ENCODE measurements around the gene MUC20.
"Not testable (repeated sequence)": the region's sequence is repeated elsewhere in the genome, so short reads cannot be mapped to it uniquely, and the experiment has no call there.

MUC20 gene, protein sequence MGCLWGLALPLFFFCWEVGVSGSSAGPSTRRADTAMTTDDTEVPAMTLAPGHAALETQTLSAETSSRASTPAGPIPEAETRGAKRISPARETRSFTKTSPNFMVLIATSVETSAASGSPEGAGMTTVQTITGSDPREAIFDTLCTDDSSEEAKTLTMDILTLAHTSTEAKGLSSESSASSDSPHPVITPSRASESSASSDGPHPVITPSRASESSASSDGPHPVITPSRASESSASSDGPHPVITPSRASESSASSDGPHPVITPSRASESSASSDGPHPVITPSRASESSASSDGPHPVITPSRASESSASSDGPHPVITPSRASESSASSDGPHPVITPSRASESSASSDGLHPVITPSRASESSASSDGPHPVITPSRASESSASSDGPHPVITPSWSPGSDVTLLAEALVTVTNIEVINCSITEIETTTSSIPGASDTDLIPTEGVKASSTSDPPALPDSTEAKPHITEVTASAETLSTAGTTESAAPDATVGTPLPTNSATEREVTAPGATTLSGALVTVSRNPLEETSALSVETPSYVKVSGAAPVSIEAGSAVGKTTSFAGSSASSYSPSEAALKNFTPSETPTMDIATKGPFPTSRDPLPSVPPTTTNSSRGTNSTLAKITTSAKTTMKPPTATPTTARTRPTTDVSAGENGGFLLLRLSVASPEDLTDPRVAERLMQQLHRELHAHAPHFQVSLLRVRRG

DNA sequence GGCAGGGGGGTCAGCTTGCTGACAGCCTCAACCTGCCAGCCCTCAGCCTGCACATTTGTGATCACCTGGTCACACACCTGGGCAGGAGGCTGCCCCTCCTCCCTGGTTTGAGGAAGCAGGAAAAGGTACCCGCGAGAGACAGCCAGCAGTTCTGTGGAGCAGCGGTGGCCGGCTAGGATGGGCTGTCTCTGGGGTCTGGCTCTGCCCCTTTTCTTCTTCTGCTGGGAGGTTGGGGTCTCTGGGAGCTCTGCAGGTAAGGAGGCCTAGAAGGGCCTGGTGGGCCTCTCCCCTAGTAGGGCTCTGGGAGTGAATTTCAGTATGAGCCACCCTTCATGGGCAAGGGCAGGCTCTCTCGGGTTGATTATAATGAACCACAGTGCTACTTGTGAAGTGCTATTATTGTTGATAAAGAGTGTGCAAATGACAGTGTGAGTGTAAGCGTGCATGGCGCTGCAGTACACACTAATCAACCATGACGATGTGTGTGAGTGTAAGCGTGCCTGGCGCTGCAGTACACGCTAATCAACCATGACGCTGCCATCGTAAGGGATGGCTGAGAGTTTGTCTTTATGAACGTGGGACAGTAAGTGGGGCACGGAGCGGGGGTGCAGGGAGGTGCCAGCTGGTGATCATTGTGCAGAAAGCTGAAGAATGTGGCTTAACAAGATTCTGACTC is at the start of gene MUC20:
TSS of gene MUC20 (plus strand) at position 148 of the 676 bp plus-strand sequence. CDS start at position 178, 30 bp downstream.
- DNase-seq (ENCODE audit: low read depth in 2 of 2); H3K4me3 ChIP-seq (replicated peaks in 1 of 2; ENCODE audit: low read depth in 2 of 2, low read length in 2 of 2): not testable (repeated sequence)

DNA sequence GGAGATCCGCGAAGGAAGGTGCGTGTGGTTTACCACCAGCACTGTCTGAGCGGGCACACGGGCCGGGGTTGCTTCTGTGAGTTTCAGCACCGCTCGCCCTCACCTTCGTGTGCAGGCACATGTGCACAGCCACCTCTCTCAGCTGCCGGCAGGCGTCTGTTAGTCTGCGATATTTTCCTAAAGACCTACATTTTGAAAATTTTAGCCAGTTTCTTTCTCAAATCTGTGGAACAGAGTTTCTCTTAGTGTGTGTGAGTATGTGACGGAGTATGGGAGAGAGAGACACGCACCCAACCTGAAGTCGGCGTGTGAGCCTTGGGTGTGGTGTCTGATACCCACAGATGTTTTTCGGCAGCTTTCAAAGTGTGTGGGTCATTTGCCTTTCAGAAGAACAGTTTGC is 49.5 kb upstream of the MUC20 start:
- H3K4me3 ChIP-seq (replicated peaks in 1 of 2; ENCODE audit: low read depth in 2 of 2, low read length in 2 of 2); DNase-seq (ENCODE audit: low read depth in 2 of 2): not testable (repeated sequence)

DNA sequence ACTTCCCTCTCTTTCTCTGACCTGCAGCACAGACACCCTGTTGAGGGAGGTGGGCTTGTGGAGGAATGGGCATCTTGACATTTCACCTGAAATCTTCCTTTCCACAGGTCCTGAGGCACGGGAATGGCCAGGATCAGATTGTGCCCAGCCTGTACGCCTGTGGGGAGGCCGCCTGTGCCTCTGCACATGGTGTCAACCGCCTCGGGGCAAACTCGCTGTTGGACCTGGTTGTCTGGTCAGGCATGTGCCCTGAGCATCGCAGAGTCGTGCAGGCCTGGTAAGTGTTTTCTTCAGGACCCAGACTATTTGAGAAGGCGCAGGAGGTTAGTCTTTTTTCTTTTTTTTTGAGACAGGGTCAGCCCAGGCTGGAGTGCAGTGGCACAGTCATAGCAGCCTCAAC is 47.1 kb upstream of the MUC20 start:
- not testable (repeated sequence) for DNase-seq (ENCODE audit: low read depth in 2 of 2); H3K4me3 ChIP-seq (replicated peaks in 1 of 2; ENCODE audit: low read depth in 2 of 2, low read length in 2 of 2)

DNA sequence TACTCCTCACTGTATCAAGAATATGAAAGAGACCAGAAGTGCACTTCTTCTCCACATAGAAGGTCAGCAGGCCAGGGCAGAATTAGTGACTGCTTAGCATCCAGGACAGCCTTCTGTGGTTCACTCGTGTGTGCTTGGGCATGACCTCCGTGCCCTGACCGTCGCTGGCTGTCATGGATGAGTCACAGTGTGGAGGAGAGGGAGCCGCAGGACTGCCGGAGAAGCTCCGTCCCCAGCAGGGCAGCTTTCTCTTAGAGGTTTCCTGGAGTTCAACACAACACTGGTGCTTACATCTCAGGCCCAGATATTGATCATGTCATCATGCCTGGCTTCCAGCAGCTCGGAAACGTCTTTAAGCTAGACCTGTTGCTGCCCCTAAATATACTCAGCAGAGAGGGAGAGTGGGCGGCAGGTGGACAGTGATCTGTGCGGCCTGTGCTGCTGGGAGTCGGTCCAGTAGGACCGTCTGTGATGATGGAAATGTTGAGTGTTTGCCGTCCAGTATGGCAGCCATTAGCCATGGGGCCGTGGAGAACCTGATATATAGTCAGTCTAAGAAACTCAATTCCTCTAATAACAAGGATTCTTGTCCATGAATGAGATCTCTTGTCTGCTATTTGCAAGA is 42.3 kb upstream of the MUC20 start:
- not testable (repeated sequence) for DNase-seq (ENCODE audit: low read depth in 2 of 2)

DNA sequence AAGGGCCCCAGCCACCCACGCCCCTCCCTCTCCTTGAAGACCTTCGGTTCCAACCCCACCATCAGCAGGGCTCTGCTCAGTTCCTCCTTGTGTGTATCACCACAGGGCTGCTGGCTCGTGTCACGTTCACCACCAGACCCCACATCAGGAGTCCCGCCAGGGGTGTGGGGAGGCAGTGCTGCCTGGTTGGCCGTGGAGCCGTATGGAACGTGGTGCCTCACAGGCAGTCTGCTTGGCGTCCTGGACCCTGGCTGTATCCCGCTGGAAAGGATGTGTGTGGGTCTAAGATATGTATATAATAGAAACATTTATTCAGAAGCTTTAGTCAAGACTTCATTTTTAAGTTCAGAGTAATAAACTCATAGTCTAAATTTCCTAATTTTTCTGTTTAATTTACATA is 40.1 kb upstream of the MUC20 start:
- H3K4me3 ChIP-seq (replicated peaks in 1 of 2; ENCODE audit: low read depth in 2 of 2, low read length in 2 of 2); DNase-seq (ENCODE audit: low read depth in 2 of 2): not testable (repeated sequence)

More for the DNA sequence above, 42.3 kb upstream of the MUC20 start:
- not testable (repeated sequence) for H3K4me3 ChIP-seq (replicated peaks in 1 of 2; ENCODE audit: low read depth in 2 of 2, low read length in 2 of 2)

DNA sequence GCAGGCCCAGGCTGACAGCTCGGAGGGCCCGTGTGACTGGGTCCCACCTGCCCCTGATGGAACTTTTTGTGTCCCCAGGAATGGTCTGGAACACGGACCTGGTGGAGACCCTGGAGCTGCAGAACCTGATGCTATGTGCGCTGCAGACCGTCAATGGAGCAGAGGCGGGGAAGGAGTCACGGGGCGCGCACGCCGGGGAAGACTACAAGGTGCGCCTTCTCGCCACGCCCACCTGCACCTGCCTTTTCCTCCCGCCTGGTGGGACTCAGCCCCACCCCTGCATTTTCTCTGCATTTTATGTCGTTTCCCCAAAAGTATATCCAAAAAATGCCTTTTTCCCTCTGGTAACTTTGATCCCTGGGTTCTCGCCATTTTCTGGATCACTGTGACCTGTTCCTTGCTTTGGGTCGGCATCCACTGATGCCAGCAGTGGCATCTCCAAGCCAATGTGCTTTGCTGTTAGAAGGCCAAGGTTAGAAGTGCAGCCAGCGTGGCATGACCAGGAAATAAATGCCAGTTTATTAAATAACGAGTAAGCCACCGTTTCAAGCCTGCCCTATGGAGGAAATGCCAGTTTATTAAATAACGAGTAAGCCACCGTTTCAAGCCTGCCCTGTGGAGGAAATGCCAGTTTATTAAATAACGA is 39.2 kb upstream of the MUC20 start:
- not testable (repeated sequence) for H3K4me3 ChIP-seq (replicated peaks in 1 of 2; ENCODE audit: low read depth in 2 of 2, low read length in 2 of 2); DNase-seq (ENCODE audit: low read depth in 2 of 2)

DNA sequence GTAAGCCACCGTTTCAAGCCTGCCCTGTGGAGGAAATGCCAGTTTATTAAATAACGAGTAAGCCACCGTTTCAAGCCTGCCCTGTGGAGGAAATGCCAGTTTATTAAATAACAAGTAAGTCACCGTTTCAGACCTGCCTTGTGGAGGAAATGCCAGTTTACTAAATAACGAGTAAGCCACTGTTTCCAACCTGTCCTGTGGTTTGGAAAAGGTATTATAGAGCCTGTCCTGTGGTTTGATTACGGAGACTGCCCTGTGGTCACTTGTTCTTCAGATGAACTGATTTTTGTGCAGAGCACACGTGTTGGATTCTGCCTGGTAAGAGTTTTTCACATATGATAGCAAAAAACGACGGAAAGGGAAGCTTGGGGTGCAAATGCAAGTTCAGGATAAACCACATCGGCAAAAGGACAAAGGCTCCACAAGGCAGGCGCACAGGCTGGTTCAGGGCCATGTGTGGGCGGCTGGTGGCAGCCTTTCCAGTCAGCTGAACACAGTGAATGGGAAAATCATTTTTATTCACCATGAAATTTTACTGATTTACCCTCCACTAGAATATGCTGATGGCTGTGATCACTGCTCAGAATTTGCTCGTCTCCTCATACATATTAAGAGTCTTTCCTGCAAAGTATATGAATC is 38.6 kb upstream of the MUC20 start:
- not testable (repeated sequence) for H3K4me3 ChIP-seq (replicated peaks in 1 of 2; ENCODE audit: low read depth in 2 of 2, low read length in 2 of 2); DNase-seq (ENCODE audit: low read depth in 2 of 2)

DNA sequence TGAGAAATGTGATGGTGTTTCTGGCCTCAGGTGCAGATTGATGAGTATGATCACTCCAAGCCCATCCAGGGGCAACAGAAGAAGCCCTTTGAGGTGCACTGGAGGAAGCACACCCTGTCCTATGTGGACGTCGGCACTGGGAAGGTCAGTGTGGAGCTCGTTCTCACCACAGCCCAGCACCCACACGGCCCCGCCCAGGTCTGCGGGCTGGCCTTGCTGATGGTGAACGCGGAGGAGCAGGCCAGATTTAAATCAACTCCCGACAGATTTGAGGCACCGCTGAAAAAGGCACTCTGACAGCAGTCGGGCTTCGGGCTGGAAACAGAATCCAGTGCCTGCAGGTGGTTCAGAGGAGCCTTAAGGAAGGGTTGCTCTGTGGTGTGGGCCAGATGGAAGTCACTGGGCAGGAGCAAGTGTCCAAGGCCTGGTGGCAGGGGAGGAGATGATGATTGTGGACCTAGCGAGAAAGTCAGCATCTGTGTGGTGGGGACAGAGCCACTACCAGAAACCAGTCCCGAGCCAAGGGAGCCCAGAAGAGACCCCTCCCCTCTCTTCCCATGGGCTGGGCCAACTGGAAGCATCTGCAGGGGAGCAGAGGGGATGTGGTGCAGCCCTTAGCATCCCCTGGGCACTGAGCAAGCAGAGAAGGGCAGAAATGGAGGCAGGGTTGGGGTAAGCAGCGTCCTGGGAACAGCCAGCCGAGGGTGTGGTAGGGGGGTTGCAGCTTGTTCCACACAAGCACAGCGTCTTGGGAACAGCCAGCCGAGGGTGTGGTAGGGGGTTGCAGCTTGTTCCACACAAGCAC is 36.9 kb upstream of the MUC20 start:
- DNase-seq (ENCODE audit: low read depth in 2 of 2); H3K4me3 ChIP-seq (replicated peaks in 1 of 2; ENCODE audit: low read depth in 2 of 2, low read length in 2 of 2): not testable (repeated sequence)

DNA sequence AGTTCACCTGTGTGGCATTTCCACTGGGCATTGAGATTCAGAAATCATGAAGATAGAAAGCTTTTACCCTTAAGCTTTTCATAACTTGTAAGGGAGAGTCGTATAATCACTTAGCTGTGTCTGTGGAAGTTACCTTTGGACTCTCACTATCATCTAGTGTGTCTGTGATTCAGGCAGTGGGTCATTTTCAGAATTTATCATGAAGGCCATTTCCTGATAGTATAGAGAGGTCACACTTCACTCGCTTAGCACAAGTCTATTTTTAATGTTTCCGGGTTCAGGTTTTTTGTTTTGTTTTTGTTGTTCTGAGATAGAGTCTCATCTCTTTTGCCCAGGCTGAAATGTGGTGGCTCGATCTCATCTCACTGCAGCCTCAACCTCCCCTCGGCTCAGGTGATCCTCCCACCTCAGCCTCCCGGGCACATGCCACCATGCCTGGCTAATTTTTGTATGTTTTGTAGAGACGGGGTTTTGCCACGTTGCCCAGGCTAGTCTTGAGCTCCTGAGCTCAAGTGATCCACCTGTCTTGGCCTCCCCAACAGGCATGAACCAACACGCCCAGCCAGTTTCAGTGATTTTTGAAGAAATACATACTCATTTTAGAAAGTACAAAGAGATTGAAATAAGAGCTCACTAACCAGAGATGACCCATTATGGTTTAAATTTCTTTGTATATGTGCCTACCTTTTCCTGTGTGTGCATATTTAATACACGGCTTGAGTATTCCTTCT is 36.1 kb upstream of the MUC20 start:
- not testable (repeated sequence) for H3K4me3 ChIP-seq (replicated peaks in 1 of 2; ENCODE audit: low read depth in 2 of 2, low read length in 2 of 2); DNase-seq (ENCODE audit: low read depth in 2 of 2)

DNA sequence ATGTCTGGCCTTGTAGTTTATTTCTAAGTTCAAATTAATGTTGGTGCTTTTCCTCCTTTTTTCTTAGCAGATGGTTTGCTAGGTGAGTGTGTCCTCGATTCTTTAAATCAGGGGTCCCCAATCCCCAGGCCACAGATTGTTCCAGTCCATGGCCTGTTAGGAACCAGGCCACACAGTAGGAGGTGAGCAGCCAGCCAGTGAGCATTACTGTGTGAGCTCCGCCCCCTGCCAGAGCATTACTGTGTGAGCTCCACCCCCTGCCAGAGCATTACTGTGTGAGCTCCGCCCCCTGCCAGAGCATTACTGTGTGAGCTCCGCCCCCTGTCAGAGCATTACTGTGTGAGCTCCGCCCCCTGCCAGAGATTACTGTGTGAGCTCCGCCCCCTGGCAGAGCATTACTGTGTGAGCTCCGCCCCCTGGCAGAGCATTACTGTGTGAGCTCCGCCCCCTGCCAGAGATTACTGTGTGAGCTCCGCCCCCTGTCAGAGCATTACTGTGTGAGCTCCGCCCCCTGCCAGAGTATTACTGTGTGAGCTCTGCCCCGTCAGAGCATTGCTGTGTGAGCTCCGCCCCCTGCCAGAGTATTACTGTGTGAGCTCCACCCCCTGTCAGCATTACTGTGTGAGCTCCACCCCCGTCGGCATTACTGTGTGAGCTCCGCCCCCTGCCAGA is 34.1 kb upstream of the MUC20 start:
- not testable (repeated sequence) for DNase-seq (ENCODE audit: low read depth in 2 of 2); H3K4me3 ChIP-seq (replicated peaks in 1 of 2; ENCODE audit: low read depth in 2 of 2, low read length in 2 of 2)

DNA sequence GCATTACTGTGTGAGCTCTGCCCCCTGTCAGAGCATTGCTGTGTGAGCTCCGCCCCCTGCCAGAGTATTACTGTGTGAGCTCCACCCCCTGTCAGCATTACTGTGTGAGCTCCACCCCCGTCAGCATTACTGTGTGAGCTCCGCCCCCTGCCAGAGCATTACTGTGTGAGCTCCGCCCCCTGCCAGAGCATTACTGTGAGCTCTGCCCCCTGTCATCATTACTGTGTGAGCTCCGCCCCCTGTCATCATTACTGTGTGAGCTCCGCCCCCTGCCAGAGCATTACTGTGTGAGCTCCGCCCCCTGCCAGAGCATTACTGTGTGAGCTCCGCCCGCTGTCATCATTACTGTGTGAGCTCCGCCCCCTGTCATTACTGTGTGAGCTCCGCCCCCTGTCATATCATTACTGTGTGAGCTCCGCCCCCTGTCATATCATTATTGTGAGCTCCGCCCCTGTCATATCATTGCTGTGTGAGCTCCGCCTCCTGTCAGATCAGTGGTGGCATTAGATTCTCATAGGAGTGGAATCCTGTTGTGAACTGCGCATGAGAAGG is 33.5 kb upstream of the MUC20 start:
- not testable (repeated sequence) for DNase-seq (ENCODE audit: low read depth in 2 of 2); H3K4me3 ChIP-seq (replicated peaks in 1 of 2; ENCODE audit: low read depth in 2 of 2, low read length in 2 of 2)

DNA sequence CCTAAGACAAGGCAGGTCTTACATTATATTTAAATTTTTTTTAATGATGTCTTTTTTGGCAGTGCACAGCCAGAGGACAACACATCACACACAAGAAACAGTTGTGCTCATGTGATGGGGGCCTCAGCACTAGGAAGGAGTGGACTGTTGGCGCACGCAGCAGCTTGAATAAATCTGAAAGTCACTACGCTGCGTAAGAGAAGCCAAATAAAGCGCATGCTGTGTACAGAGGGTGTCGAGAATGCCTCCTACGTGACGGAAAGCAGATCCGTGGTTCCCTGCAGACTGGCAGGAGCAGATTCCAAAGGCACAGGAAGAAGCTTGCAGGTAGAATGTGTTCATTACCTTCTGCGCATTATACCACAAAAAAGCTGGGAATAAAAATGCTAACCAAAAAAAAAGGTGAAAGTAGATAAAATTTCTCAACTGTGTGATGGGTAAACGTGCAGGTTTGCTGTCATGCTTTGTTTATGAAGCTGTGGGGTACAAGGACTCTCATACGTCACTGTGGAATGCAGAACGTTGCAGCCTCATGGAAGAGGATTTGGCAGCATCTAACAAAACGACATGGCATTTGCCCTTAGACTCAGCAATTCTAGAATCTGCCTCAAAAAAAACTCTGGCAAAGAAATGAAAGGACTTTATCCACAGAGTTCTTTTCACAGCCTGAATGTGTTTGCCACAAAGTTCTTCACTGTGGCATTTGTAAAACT is 32.2 kb upstream of the MUC20 start:
- H3K4me3 ChIP-seq (replicated peaks in 1 of 2; ENCODE audit: low read depth in 2 of 2, low read length in 2 of 2); DNase-seq (ENCODE audit: low read depth in 2 of 2): not testable (repeated sequence)

DNA sequence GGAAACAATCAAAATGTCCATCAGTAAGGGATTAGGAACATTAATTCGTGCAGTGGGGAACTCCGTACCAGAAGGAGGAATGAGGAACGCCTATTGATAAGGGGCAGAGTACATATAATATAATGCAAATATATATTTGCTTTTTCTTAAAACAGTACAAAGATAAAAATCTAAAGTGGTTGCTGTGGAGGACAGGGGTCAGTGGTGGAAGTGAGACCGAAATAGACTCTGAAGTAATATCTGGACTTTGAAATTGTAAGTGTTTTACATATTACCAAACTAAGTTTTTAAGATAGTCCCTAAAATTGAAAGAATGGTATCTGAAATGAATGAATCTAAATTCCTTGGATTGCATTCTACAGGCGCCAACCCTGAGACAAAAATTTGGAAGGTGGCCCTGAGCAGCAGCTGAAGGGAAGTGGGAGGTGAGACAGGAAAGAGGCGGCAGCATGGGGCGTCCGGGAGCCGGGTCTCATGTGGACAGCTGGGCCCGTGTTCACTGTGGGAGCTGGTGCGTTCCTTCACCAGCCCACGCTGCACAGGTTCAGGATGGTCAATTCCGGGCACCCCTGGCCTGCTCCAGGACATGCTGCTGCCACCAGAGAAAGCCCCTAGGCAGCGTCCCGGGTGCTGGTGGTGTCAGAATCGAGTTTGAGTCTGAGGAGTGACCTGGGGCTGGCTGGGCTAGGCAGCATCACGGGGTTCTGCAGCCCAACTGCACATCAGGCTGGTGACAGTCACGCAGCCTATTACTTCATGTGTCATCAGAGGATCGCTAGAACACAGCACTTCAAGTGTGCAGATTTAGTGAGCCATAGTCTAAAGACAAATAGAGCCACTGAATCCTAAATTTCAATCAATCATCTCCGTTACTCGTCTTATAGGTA is 31.4 kb upstream of the MUC20 start:
- not testable (repeated sequence) for DNase-seq (ENCODE audit: low read depth in 2 of 2); H3K4me3 ChIP-seq (replicated peaks in 1 of 2; ENCODE audit: low read depth in 2 of 2, low read length in 2 of 2)

Data from cardiac fibroblast (primary cell).